ENCODE results near the gene POTEC. TPM values are rescaled to one million over a fixed set of nuclear protein-coding genes. Genes with fewer than 3 reads are reported as not detected.
"Not testable (repeated sequence)": the region's sequence is repeated elsewhere in the genome, so short reads cannot be mapped to it uniquely, and the experiment has no call there.

The POTEC gene
- not detected for total RNA-seq
- polyA plus RNA-seq, result not detected

DNA sequence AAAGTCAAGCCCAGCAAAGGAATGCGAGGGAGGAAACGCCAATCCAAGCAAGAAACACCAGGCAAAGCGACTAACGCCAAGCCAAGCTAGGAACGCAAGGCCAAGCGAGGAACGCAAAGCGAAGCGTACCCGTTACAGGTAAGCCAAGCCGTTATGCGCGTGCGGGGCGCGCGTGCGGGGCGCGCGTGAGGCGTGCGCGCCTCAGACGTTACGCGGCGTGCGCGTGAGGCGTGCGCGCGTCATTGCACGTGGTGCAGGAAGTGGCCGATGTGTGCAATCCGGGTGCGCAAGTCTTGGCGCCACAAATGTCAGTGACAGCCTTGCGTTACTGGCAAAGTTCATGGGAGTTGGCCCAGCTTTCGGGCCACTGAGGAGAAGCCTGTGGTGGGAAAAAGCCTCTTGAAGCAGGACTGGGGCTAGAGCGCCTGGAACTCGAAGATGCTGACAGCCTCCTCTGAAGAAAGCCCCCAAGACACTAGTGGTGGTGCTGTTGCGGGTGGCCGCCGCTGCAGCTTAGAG is at the start of gene POTEC:
POTEC (minus strand) TSS at position 155 of the 519 bp plus-strand sequence. CDS start 454 bp downstream, outside the sequence.
- not testable (repeated sequence) for H3K4me1 Mint-ChIP-seq; H3K36me3 ChIP-seq (ENCODE audit: insufficient read depth, low read length)

DNA sequence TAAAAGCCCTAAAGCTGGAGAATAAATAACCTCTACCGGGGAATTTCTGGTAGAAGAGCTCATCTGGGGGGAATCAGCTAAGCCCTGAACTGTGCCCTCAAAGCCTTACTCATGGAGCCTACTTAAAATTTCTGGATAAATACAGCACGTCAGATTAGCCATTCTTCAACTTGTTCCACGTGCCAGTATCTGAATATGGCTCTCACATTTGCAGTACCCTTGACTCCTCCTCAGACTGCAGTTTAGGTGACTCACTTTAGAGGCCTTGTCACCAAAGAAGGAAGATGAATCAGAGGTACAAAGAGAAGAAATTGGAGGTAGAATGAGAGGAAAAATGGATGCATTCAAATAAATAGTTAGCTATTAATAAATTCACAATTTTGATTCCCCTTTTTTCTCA is 34.6 kb upstream of the POTEC start:
- no peak overlapping the region for H3K27ac Mint-ChIP-seq
- no peak overlapping the region for H3K4me3 Mint-ChIP-seq
- no peaks in the 10 kb centered on the region for H3K9me3 ChIP-seq (ENCODE audit: low read length)
- no peaks in the 10 kb centered on the region for H3K27me3 ChIP-seq (ENCODE audit: insufficient read depth, low read length, poor library complexity, severe bottlenecking)
- no peaks in the 10 kb centered on the region for H3K4me1 ChIP-seq (ENCODE audit: insufficient read depth, low read length)
- peaks cover 3 to 12% of the 10 kb centered on the region in 2 donors for H3K27me3 Mint-ChIP-seq
- ChIA-PET CTCF (no interaction called here), POLR2A (no interaction called here)
- H3K4me3 ChIP-seq (ENCODE audit: low read length), result no peak overlapping the region
- no peak for DNase-seq
- no peaks in the 10 kb centered on the region for H3K36me3 ChIP-seq (ENCODE audit: insufficient read depth, low read length)
- H3K9me3 Mint-ChIP-seq, result peaks cover 0 to 8% (median 4%) of the 10 kb centered on the region in 5 donors
- H3K27ac ChIP-seq (ENCODE audit: low read depth, low read length), result no peak overlapping the region
- peaks cover 0 to 7% (median 1%) of the 10 kb centered on the region in 3 donors for H3K36me3 Mint-ChIP-seq
- H3K4me1 Mint-ChIP-seq, result no peaks in the 10 kb centered on the region

More for the DNA sequence above, at the start of gene POTEC:
- H3K27me3 ChIP-seq (ENCODE audit: insufficient read depth, low read length, poor library complexity, severe bottlenecking); H3K9me3 Mint-ChIP-seq; H3K4me1 ChIP-seq (ENCODE audit: insufficient read depth, low read length); H3K4me3 ChIP-seq (ENCODE audit: low read length); H3K36me3 Mint-ChIP-seq; H3K4me3 Mint-ChIP-seq; POLR2A ChIA-PET; CTCF ChIA-PET; H3K9me3 ChIP-seq (ENCODE audit: low read length); DNase-seq; H3K27ac ChIP-seq (ENCODE audit: low read depth, low read length); H3K27me3 Mint-ChIP-seq: not testable (repeated sequence)
- H3K27ac Mint-ChIP-seq, result peak within 1 kb of the TSS in 1 of 8 donors; percentile 69

DNA sequence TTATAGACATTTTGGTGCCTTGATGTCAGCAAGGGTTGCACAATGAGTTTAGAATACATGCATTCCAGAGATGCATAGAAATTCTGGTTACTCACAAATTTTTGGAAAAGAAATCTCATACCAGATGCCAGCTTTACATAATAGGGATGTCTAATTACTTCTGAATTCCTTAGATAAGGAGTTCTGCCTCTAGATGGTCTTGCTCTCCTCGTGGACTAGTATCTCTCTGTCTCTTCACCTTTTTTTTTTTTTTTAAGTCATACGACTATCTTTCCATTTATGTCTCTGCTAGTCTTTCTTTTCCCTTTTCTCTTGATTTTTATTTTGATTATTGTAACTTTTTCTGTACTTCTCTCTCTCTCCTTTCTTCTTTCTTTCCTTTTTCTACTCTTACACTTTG is 16.1 kb upstream of the POTEC start:
- H3K4me3 ChIP-seq (ENCODE audit: low read length); H3K27me3 Mint-ChIP-seq; H3K4me1 Mint-ChIP-seq; DNase-seq; H3K27ac Mint-ChIP-seq; POLR2A ChIA-PET; H3K27ac ChIP-seq (ENCODE audit: low read depth, low read length); H3K9me3 ChIP-seq (ENCODE audit: low read length); H3K36me3 Mint-ChIP-seq; H3K27me3 ChIP-seq (ENCODE audit: insufficient read depth, low read length, poor library complexity, severe bottlenecking); H3K9me3 Mint-ChIP-seq; CTCF ChIA-PET; H3K4me1 ChIP-seq (ENCODE audit: insufficient read depth, low read length); H3K36me3 ChIP-seq (ENCODE audit: insufficient read depth, low read length); H3K4me3 Mint-ChIP-seq: not testable (repeated sequence)

DNA sequence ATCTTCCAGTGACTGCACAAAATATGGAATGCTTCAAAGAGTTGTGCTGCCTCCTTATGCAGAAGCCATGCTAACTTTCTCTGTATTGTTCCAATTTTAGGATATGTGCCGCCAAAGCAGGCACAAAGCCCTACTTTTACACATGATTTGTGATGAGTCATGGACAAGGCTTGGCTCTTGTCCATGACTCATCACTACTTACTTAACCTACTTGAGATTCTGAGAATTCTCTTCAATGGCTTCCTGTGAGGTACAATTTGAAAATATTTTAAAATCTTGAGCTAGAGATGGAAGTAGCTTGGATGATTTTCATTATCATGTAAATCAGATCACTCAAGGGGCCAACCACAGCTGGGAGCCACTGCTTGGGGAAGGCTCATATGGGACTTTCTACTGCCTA is 11.7 kb downstream of the POTEC start:
- H3K9me3 ChIP-seq (ENCODE audit: low read length); H3K36me3 Mint-ChIP-seq; H3K27ac Mint-ChIP-seq; H3K4me1 ChIP-seq (ENCODE audit: insufficient read depth, low read length); H3K27ac ChIP-seq (ENCODE audit: low read depth, low read length); H3K4me3 ChIP-seq (ENCODE audit: low read length); DNase-seq; H3K4me1 Mint-ChIP-seq; H3K9me3 Mint-ChIP-seq; H3K27me3 ChIP-seq (ENCODE audit: insufficient read depth, low read length, poor library complexity, severe bottlenecking); H3K27me3 Mint-ChIP-seq; H3K4me3 Mint-ChIP-seq; POLR2A ChIA-PET; CTCF ChIA-PET; H3K36me3 ChIP-seq (ENCODE audit: insufficient read depth, low read length): not testable (repeated sequence)

DNA sequence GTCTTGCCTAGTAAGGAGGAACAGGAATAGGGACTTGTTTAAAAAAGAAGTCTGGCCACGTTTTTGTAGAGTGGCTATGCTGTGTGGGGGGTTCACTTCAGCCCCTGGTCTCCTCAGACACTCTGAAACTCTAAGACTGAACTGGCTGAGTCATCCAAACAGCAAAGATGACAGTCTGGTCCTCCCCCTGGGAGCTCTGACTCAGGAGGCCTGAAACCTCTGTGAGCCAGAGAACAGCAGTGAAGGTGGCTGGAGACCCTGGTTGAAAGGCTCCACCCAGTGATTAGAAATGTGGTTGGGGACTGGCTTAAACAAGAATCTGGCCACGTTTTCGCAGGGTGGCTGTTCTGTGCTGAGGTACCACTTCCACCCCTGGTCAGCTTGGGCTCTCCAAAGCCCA is 32.7 kb downstream of the POTEC start:
- DNase-seq, result not testable (repeated sequence)

DNA sequence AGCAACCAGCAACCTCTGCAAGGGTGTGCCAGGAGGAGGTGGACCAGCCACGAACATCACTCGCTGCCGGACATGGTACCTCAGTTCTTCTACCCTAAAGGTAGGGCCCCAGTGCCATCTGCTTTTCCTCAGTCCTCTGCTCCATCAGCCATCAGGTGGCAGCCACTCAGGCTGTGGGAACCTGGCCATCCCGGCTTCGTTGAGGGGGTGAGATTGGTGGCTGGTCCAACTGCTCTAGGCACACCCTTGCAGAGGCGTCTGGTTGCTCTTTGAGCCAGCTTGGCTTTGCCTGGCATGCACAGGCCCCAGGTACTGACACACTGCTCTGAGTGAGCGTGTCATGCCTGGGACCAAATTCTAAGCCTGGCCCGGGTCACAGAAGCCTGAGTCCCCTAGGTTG is 39.7 kb downstream of the POTEC start:
- H3K27ac Mint-ChIP-seq; H3K36me3 Mint-ChIP-seq; CTCF ChIA-PET; H3K4me1 Mint-ChIP-seq; DNase-seq; H3K9me3 ChIP-seq (ENCODE audit: low read length); H3K4me3 ChIP-seq (ENCODE audit: low read length); H3K4me3 Mint-ChIP-seq; H3K27ac ChIP-seq (ENCODE audit: low read depth, low read length); H3K36me3 ChIP-seq (ENCODE audit: insufficient read depth, low read length); H3K27me3 ChIP-seq (ENCODE audit: insufficient read depth, low read length, poor library complexity, severe bottlenecking); H3K4me1 ChIP-seq (ENCODE audit: insufficient read depth, low read length); POLR2A ChIA-PET; H3K27me3 Mint-ChIP-seq: not testable (repeated sequence)
- peaks cover 0 to 13% (median 7%) of the 10 kb centered on the region in 5 donors for H3K9me3 Mint-ChIP-seq

More for the DNA sequence above, 32.7 kb downstream of the POTEC start:
- H3K4me3 Mint-ChIP-seq; H3K4me1 ChIP-seq (ENCODE audit: insufficient read depth, low read length); CTCF ChIA-PET; H3K4me1 Mint-ChIP-seq; H3K36me3 Mint-ChIP-seq; H3K27me3 Mint-ChIP-seq; H3K4me3 ChIP-seq (ENCODE audit: low read length); H3K27me3 ChIP-seq (ENCODE audit: insufficient read depth, low read length, poor library complexity, severe bottlenecking); H3K9me3 ChIP-seq (ENCODE audit: low read length); H3K27ac Mint-ChIP-seq; H3K27ac ChIP-seq (ENCODE audit: low read depth, low read length); H3K36me3 ChIP-seq (ENCODE audit: insufficient read depth, low read length); POLR2A ChIA-PET: not testable (repeated sequence)
- H3K9me3 Mint-ChIP-seq, result peaks cover 0 to 11% (median 7%) of the 10 kb centered on the region in 5 donors

DNA sequence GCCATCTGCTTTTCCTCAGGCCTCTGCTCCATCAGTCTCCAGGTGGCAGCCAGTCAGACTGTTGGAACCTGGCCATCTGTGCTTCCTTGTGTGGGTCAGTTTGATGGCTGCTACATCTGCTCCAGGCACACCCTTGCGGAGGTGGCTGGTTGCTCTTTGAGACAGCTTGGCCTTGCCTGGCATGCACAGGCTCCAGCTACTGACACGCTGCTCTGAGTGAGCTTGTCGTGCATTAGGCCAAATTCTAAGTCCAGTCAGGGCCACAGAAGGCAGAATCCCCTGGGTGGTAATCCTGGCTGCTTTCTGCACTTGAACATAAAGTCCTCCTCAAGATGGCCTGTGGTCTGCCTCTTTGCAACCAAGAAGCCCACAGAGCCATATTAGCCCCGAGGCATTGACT is 41.5 kb downstream of the POTEC start:
- H3K9me3 Mint-ChIP-seq; H3K27me3 Mint-ChIP-seq; H3K4me3 Mint-ChIP-seq; H3K27me3 ChIP-seq (ENCODE audit: insufficient read depth, low read length, poor library complexity, severe bottlenecking); POLR2A ChIA-PET; H3K9me3 ChIP-seq (ENCODE audit: low read length); CTCF ChIA-PET; H3K4me3 ChIP-seq (ENCODE audit: low read length); H3K4me1 ChIP-seq (ENCODE audit: insufficient read depth, low read length); H3K36me3 ChIP-seq (ENCODE audit: insufficient read depth, low read length); H3K4me1 Mint-ChIP-seq; H3K27ac ChIP-seq (ENCODE audit: low read depth, low read length); H3K27ac Mint-ChIP-seq; H3K36me3 Mint-ChIP-seq; DNase-seq: not testable (repeated sequence)

DNA sequence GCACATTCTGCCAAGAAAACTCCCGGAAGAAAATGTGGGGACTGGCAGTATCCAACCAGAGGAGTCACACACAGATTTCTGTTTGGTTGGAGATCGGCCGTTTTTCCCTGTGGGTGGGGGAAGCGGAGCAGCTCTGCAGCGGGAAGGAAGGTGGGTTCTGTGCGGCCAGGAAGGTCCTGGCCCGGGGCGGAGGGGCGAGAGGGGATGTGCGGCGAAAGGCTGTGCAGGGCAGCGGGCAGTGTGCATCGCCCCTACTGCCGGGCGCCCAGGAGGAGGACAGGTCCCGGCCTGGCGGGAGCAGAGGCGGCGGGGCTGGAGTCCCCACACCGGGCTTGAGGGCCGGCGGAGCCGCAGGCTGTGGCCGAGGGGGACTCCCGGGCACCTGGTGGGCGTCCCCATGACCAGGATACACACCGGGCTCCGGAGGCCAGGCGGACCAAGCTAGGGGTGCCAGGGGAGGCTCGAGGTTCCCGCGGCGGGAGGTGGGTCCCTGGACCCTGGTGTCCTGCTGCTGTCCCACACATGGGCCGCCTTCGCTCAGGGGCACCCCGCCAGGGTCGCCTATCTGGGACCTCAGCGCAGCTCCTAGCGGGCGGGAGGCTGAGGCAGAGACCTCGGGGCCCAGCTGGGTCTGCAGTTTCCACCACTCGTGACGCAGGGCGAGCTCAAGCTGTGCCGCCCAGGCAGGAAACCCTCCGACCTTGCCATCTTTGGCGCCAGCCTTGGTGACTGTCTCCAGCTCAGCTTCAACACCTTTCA is 54.0 kb downstream of the POTEC start:
- H3K27ac Mint-ChIP-seq; H3K4me3 ChIP-seq (ENCODE audit: low read length); H3K9me3 ChIP-seq (ENCODE audit: low read length); H3K27ac ChIP-seq (ENCODE audit: low read depth, low read length); H3K27me3 Mint-ChIP-seq; POLR2A ChIA-PET; DNase-seq; H3K27me3 ChIP-seq (ENCODE audit: insufficient read depth, low read length, poor library complexity, severe bottlenecking); H3K36me3 Mint-ChIP-seq; CTCF ChIA-PET; H3K9me3 Mint-ChIP-seq; H3K4me1 ChIP-seq (ENCODE audit: insufficient read depth, low read length); H3K36me3 ChIP-seq (ENCODE audit: insufficient read depth, low read length); H3K4me1 Mint-ChIP-seq: not testable (repeated sequence)
- H3K4me3 Mint-ChIP-seq, result peak overlapping the region in 1 of 7 donors; percentile 25

DNA sequence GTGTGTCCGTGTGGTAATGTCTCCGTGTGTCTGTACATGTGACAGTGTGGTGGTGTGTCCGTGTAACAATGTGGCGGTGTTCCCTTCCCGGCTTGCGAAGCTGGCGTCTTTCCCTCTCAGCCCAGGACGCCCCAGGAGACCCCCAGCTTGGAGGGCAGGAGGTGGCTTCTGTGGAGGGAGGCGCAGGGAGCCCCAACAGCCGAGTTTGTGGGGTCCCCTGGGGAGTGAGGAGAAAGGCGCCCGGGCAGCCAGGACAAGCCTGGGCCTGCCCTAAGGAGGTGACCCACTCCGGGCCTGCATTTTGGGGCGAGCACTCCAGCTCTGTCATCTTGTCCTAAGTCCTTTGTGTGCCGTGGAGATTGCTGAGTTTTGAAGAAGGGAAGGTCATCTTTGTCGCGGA is 54.6 kb downstream of the POTEC start:
- Mint-ChIP-seq H3K27ac (peak overlapping the region in 1 of 8 donors; percentile 52), H3K4me3 (peak overlapping the region in 1 of 7 donors; percentile 25)
- CTCF ChIA-PET; H3K9me3 Mint-ChIP-seq; H3K27me3 ChIP-seq (ENCODE audit: insufficient read depth, low read length, poor library complexity, severe bottlenecking); H3K27ac ChIP-seq (ENCODE audit: low read depth, low read length); H3K36me3 ChIP-seq (ENCODE audit: insufficient read depth, low read length); POLR2A ChIA-PET; DNase-seq; H3K4me1 Mint-ChIP-seq; H3K36me3 Mint-ChIP-seq; H3K4me1 ChIP-seq (ENCODE audit: insufficient read depth, low read length); H3K9me3 ChIP-seq (ENCODE audit: low read length); H3K4me3 ChIP-seq (ENCODE audit: low read length); H3K27me3 Mint-ChIP-seq: not testable (repeated sequence)
